Parathyroid adenoma (tissue), 2 donors: Measurements from ENCODE around the gene NLRC4.
"Not testable (repeated sequence)": the region's sequence is repeated elsewhere in the genome, so short reads cannot be mapped to it uniquely, and the experiment has no call there.

Experiments
- H2AFZ ChIP-seq: fragments of 300-600 bp; sonication (generic); one replicate; pipeline ENCODE4 v1.7.0; 2017; ENCODE audit warnings: antibody characterized with exemption, mild to moderate bottlenecking
- H3K27ac ChIP-seq: fragments of 300-600 bp; sonication (generic); one replicate; pipeline ENCODE4 v1.7.0; 2017
- H3K27me3 ChIP-seq: fragments of 300-600 bp; sonication (generic); one replicate; pipeline ENCODE4 v1.7.0; 2017; ENCODE audit warnings: low read length; ENCODE audit not compliant: control insufficient read depth, insufficient read depth
- H3K36me3 ChIP-seq: fragments of 300-600 bp; sonication (generic); one replicate; pipeline ENCODE4 v1.7.0; 2017; ENCODE audit warnings: low read length; ENCODE audit not compliant: control insufficient read depth, insufficient read depth
- H3K4me1 ChIP-seq: fragments of 300-600 bp; sonication (generic); one replicate; pipeline ENCODE4 v1.7.0; 2017; ENCODE audit warnings: control low read depth
- H3K4me2 ChIP-seq: fragments of 300-600 bp; sonication (generic); one replicate; pipeline ENCODE4 v1.7.0; 2017; ENCODE audit warnings: low read length
- H3K4me3 ChIP-seq: fragments of 300-600 bp; sonication (generic); one replicate; pipeline ENCODE4 v1.7.0; 2017; ENCODE audit warnings: low read depth, low read length
- H3K79me2 ChIP-seq: fragments of 300-600 bp; sonication (generic); one replicate; pipeline ENCODE4 v1.7.0; 2017; ENCODE audit warnings: control low read depth
- H3K9ac ChIP-seq: fragments of 300-600 bp; sonication (generic); one replicate; pipeline ENCODE4 v1.7.0; 2017; ENCODE audit warnings: mild to moderate bottlenecking
- H3K9me3 ChIP-seq: fragments of 300-600 bp; sonication (generic); one replicate; pipeline ENCODE4 v1.7.0; 2017; ENCODE audit warnings: low read length; ENCODE audit not compliant: control insufficient read depth
- CTCF ChIP-seq: fragments of 300-600 bp; sonication (generic); IDR thresholded peaks from one replicate; pipeline ENCODE4 v1.7.0; 2017; ENCODE audit warnings: antibody characterized with exemption, mild to moderate bottlenecking
- donor health status: primary hyperparathyroidism.

The NLRC4 gene

GRCh38 chr2:32222966-32223365, 41.7 kb downstream of the NLRC4 start:
- Histone ChIP-seq H3K27ac (no peak overlapping the region), H3K36me3 (no peaks in the 10 kb centered on the region), H3K27me3 (no peaks in the 10 kb centered on the region), H3K9me3 (no peaks in the 10 kb centered on the region), H3K9ac (no peak overlapping the region), H3K4me1 (no peaks in the 10 kb centered on the region), H3K4me3 (no peak overlapping the region), H3K4me2 (no peak overlapping the region), H2AFZ (no peak overlapping the region), H3K79me2 (no peaks in the 10 kb centered on the region)
- no peak for TF ChIP-seq CTCF

- H3K9ac ChIP-seq = no peak overlapping the region
- no peaks in the 10 kb centered on the region for H3K36me3 ChIP-seq
- H3K79me2 ChIP-seq = no peaks in the 10 kb centered on the region
- H3K4me3 ChIP-seq = no peak overlapping the region
- H3K4me1 ChIP-seq = no peaks in the 10 kb centered on the region
- no peak for TF ChIP-seq CTCF
- H3K27me3 ChIP-seq = no peaks in the 10 kb centered on the region
- H3K27ac ChIP-seq = no peak overlapping the region
- H2AFZ ChIP-seq = no peak overlapping the region
- no peaks in the 10 kb centered on the region for H3K9me3 ChIP-seq
- H3K4me2 ChIP-seq = no peak overlapping the region
Observed at GRCh38 chr2:32220445-32220844, 44.2 kb downstream of the NLRC4 start.

- Histone ChIP-seq H3K4me1 (no peaks in the 10 kb centered on the region), H3K9me3 (no peaks in the 10 kb centered on the region), H3K27me3 (no peaks in the 10 kb centered on the region), H3K27ac (no peak overlapping the region), H3K9ac (no peak overlapping the region), H2AFZ (no peak overlapping the region), H3K4me2 (no peak overlapping the region), H3K36me3 (no peaks in the 10 kb centered on the region), H3K79me2 (no peaks in the 10 kb centered on the region), H3K4me3 (no peak overlapping the region)
- TF ChIP-seq CTCF = no peak
Observed at GRCh38 chr2:32212295-32212694, 52.4 kb downstream of the NLRC4 start.

- Histone ChIP-seq H3K9ac (no peak overlapping the region), H3K4me2 (no peak overlapping the region), H3K9me3 (no peaks in the 10 kb centered on the region), H3K36me3 (no peaks in the 10 kb centered on the region), H3K4me3 (no peak overlapping the region), H2AFZ (no peak overlapping the region), H3K27me3 (no peaks in the 10 kb centered on the region), H3K79me2 (no peaks in the 10 kb centered on the region), H3K4me1 (no peaks in the 10 kb centered on the region), H3K27ac (no peak overlapping the region)
- no peak for TF ChIP-seq CTCF
Observed at GRCh38 chr2:32210767-32211408, 53.8 kb downstream of the NLRC4 start.

GRCh38 chr2:32203428-32203827, 61.3 kb downstream of the NLRC4 start:
- H3K9ac ChIP-seq, H3K27me3 ChIP-seq, H3K4me1 ChIP-seq, H3K4me3 ChIP-seq, H3K79me2 ChIP-seq, H3K27ac ChIP-seq, H3K36me3 ChIP-seq, H2AFZ ChIP-seq, H3K9me3 ChIP-seq, H3K4me2 ChIP-seq: not testable (repeated sequence)
